Motor neuron (in vitro differentiated cells): Measurements from ENCODE around the gene P2RY1. TPM values are rescaled to one million over a fixed set of nuclear protein-coding genes. Genes with fewer than 3 reads are reported as not detected.
"Not testable (repeated sequence)": the region's sequence is repeated elsewhere in the genome, so short reads cannot be mapped to it uniquely, and the experiment has no call there.

Source experiments
- ATAC-seq, 8 experiments: fragments of 200-7000 bp; cut with Tn5 transposase; replicated peaks in 6 of 8; 2 replicates each; pipeline ENCODE4 v1.8.0; 2021; ENCODE audit warnings: mild to moderate bottlenecking in 8 of 8, moderate library complexity in 8 of 8
- H3K27ac ChIP-seq, 2 donors: fragments of 250-450 bp; sonication (Bioruptor Pico); 2 replicates each; pipeline ENCODE4 v1.9.0; 2021; ENCODE audit warnings: antibody characterized with exemption in 2 of 2, mild to moderate bottlenecking in 2 of 2, moderate library complexity in 1 of 2
- H3K4me1 ChIP-seq, 2 donors: fragments of 250-450 bp; sonication (Bioruptor Pico); replicated peaks in 1 of 2; 2 replicates each; pipeline ENCODE4 v1.6.1; 2021; ENCODE audit warnings: antibody characterized with exemption in 2 of 2, mild to moderate bottlenecking in 2 of 2, moderate library complexity in 1 of 2
- H3K4me3 ChIP-seq, 5 donors: fragments of 250-450 bp; sonication (Bioruptor Pico); 2 replicates each; pipeline ENCODE4 v1.9.0; 2021; ENCODE audit warnings: antibody characterized with exemption in 5 of 5, mild to moderate bottlenecking in 5 of 5, moderate library complexity in 4 of 5
- WGBS, 10 experiments: fragments of 450-650 bp; shearing (Covaris generic); methylation state at CpG; one replicate each; pipeline ENCODE4 v1.0.0; 2022; 5-methylcytosine and 5-hydroxymethylcytosine counted together
- in situ Hi-C, 9 experiments: fragments of 400-800 bp; cut with MboI; loops; one replicate each; pipeline ENCODE4 v1.15.0; 2021; ENCODE audit warnings: low sequenced_read_pairs in 9 of 9, low pct_unique_long_range_greater_than_20kb in 2 of 9; ENCODE audit not compliant: unreplicated experiment in 9 of 9
- total RNA-seq, 8 experiments: library from RNA; unstranded; fragments of 300-600 nt; gene quantifications; 2 replicates each; pipeline versions ENCODE4 v1.2.3 to v1.2.4, GENCODE V29; 2022

P2RY1 gene
- total RNA-seq, 8 experiments from 2014 or later, result 1.5 to 15.3 (median 2.3) TPM

- WGBS, 10 experiments, result 20 to 100% (median 83%) methylated on average over 1 of the region's 1 CpG; no CpG with 5 or more reads in 5 of the 10 experiments
- H3K4me1 ChIP-seq, ATAC-seq, H3K4me3 ChIP-seq, H3K27ac ChIP-seq, in situ Hi-C loops: not testable (repeated sequence)
Measured at GRCh38 chr3:152847599-152847998, 12.7 kb downstream of the P2RY1 start.

- in situ Hi-C loops, result no loop called here
- H3K27ac ChIP-seq, result no peak overlapping the region
- peak in 1 of 8 experiments; percentile 25 for ATAC-seq
- no peak overlapping the region for H3K4me3 ChIP-seq
- no peaks in the 10 kb centered on the region for H3K4me1 ChIP-seq
- 29 to 92% (median 72%) methylated on average over 1 to 2 of the region's 2 CpGs; no CpG with 5 or more reads in 3 of the 10 experiments for WGBS, 10 experiments
Measured at GRCh38 chr3:152849996-152850578, 15.2 kb downstream of the P2RY1 start.

- ATAC-seq, result no peak
- Histone ChIP-seq H3K27ac (no peak overlapping the region), H3K4me3 (no peak overlapping the region), H3K4me1 (no peaks in the 10 kb centered on the region)
- 29 to 67% (median 59%) methylated on average over 1 to 2 of the region's 2 CpGs; no CpG with 5 or more reads in 2 of the 10 experiments for WGBS, 10 experiments
- in situ Hi-C loops, result no loop called here
Measured at GRCh38 chr3:152853196-152853595, 18.3 kb downstream of the P2RY1 start.

- H3K4me1 ChIP-seq, result no peaks in the 10 kb centered on the region
- H3K4me3 ChIP-seq, result no peak overlapping the region
- in situ Hi-C loops, result no loop called here
- ATAC-seq, result no peak
- WGBS, 10 experiments, result 88 to 100% (median 100%) methylated on average over 1 of the region's 1 CpG; no CpG with 5 or more reads in 5 of the 10 experiments
- no peak overlapping the region for H3K27ac ChIP-seq
Measured at GRCh38 chr3:152857082-152857481, 22.2 kb downstream of the P2RY1 start.

GRCh38 chr3:152858170-152858800, 23.4 kb downstream of the P2RY1 start:
- ATAC-seq, result no peak
- Histone ChIP-seq H3K4me3 (no peak overlapping the region), H3K27ac (no peak overlapping the region), H3K4me1 (no peaks in the 10 kb centered on the region)
- in situ Hi-C loops, result no loop called here
- WGBS, 10 experiments, result 59 to 100% (median 88%) methylated on average over 1 to 4 of the region's 4 CpGs

- H3K27ac ChIP-seq, result no peak overlapping the region
- 86 to 100% (median 94%) methylated on average over 1 of the region's 1 CpG; no CpG with 5 or more reads in 6 of the 10 experiments for WGBS, 10 experiments
- in situ Hi-C loops, result no loop called here
- no peak overlapping the region for H3K4me3 ChIP-seq
- no peak for ATAC-seq
- H3K4me1 ChIP-seq, result no peaks in the 10 kb centered on the region
Measured at GRCh38 chr3:152860736-152861135, 25.8 kb downstream of the P2RY1 start.

GRCh38 chr3:152865668-152866245, 30.8 kb downstream of the P2RY1 start:
- Histone ChIP-seq H3K4me3 (no peak overlapping the region), H3K27ac (no peak overlapping the region), H3K4me1 (no peaks in the 10 kb centered on the region)
- peak in 3 of 8 experiments; percentile 24 to 99 (median 97) for ATAC-seq
- in situ Hi-C loops, result no loop called here

GRCh38 chr3:152870027-152870426, 35.1 kb downstream of the P2RY1 start:
- WGBS, 10 experiments, result 53 to 100% (median 95%) methylated on average over 3 to 5 of the region's 5 CpGs; no CpG with 5 or more reads in 2 of the 10 experiments
- no peaks in the 10 kb centered on the region for H3K4me1 ChIP-seq
- H3K4me3 ChIP-seq, result no peak overlapping the region
- H3K27ac ChIP-seq, result no peak overlapping the region
- in situ Hi-C loops, result no loop called here
- ATAC-seq, result no peak

- in situ Hi-C loops, ATAC-seq, H3K4me1 ChIP-seq: not testable (repeated sequence)
Measured at GRCh38 chr3:152873314-152873713, 38.4 kb downstream of the P2RY1 start.

GRCh38 chr3:152874896-152875749, 40.2 kb downstream of the P2RY1 start:
- in situ Hi-C loops, result no loop called here

More at GRCh38 chr3:152873314-152873713, 38.4 kb downstream of the P2RY1 start:
- H3K4me3 ChIP-seq, H3K27ac ChIP-seq: not testable (repeated sequence)

GRCh38 chr3:152879130-152879789, 44.3 kb downstream of the P2RY1 start:
- in situ Hi-C loops, result no loop called here
- H3K4me3 ChIP-seq, result no peak overlapping the region
- no peak for ATAC-seq
- H3K27ac ChIP-seq, result no peak overlapping the region
- no peaks in the 10 kb centered on the region for H3K4me1 ChIP-seq
- 63 to 100% (median 76%) methylated on average over 1 to 8 of the region's 8 CpGs; no CpG with 5 or more reads in 1 of the 10 experiments for WGBS, 10 experiments

More at GRCh38 chr3:152874896-152875749, 40.2 kb downstream of the P2RY1 start:
- Histone ChIP-seq H3K27ac (no peak overlapping the region), H3K4me3 (no peak overlapping the region), H3K4me1 (no peaks in the 10 kb centered on the region)
- ATAC-seq, result no peak

GRCh38 chr3:152879790-152880174, 44.9 kb downstream of the P2RY1 start:
- ATAC-seq, result no peak
- in situ Hi-C loops, result no loop called here
- WGBS, 10 experiments, result 65 to 100% (median 87%) methylated on average over 1 to 2 of the region's 2 CpGs
- H3K4me1 ChIP-seq, result no peaks in the 10 kb centered on the region
- H3K4me3 ChIP-seq, result no peak overlapping the region
- no peak overlapping the region for H3K27ac ChIP-seq

GRCh38 chr3:152885076-152885475, 50.1 kb downstream of the P2RY1 start:
- ATAC-seq, result no peak
- WGBS, 10 experiments, result 8 to 78% (median 73%) methylated on average over 1 of the region's 1 CpG; no CpG with 5 or more reads in 6 of the 10 experiments
- in situ Hi-C loops, result no loop called here

More at GRCh38 chr3:152885076-152885475, 50.1 kb downstream of the P2RY1 start:
- H3K4me1 ChIP-seq, result no peaks in the 10 kb centered on the region
- no peak overlapping the region for H3K27ac ChIP-seq
- no peak overlapping the region for H3K4me3 ChIP-seq
